BE2C (cell line): ENCODE data around the gene ZDHHC4.
A peak's percentile ranks its signal among the peaks of the same experiment; 100 is the strongest.

ENCODE experiments used
- DNase-seq: peaks from one replicate; pipeline ENCODE4 v3.0.0-alpha.2; 2020
- H3K27me3 ChIP-seq: fragments of 250-450 bp; sonication (Bioruptor Pico); 2 replicates; pipeline ENCODE4 v1.5.1; 2020; ENCODE audit warnings: mild to moderate bottlenecking
- H3K36me3 ChIP-seq: fragments of 250-450 bp; sonication (Bioruptor Pico); 2 replicates; pipeline ENCODE4 v1.5.1; 2020; ENCODE audit warnings: mild to moderate bottlenecking
- H3K4me1 ChIP-seq: fragments of 250-450 bp; sonication (Bioruptor Pico); 2 replicates; pipeline ENCODE4 v1.5.1; 2020
- H3K4me3 ChIP-seq: 2 replicates; pipeline ENCODE4 v1.5.1; 2011; ENCODE audit warnings: low read depth, low read length
- H3K9me3 ChIP-seq: fragments of 250-450 bp; sonication (Bioruptor Pico); 2 replicates; pipeline ENCODE4 v1.5.1; 2020
- TF ChIP-seq, protein P1 (sequence below): IDR thresholded peaks from 2 replicates; pipeline ENCODE4 v1.5.1; 2012; ENCODE audit warnings: mild to moderate bottlenecking, low read depth, low read length

Gene ZDHHC4

DNA sequence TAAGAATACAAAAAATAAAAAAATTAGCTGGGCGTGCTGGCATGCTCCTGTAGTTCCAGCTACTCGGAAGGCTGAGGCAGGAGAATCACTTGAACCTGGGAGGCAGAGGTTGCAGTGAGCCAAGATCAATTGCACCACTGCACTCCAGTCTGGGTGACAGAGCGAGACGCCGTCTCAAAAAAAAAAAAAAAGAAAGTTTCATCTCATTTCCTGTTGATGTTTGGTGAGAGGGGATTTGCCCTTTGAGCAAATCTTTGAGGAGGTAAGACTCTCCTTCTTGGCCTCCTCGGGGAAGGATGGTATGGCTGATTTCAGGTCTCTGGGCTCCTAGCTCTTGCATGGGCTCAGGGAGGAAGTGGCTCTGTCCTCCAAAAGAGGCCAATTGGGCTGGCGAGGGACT is 22.4 kb upstream of the ZDHHC4 start:
- H3K36me3 ChIP-seq = no peaks in the 10 kb centered on the region
- H3K9me3 ChIP-seq = no peaks in the 10 kb centered on the region
- DNase-seq = no peak
- no peaks in the 10 kb centered on the region for H3K27me3 ChIP-seq
- no peak overlapping the region for H3K4me3 ChIP-seq
- H3K4me1 ChIP-seq = no peaks in the 10 kb centered on the region
- TF ChIP-seq, protein P1, sequence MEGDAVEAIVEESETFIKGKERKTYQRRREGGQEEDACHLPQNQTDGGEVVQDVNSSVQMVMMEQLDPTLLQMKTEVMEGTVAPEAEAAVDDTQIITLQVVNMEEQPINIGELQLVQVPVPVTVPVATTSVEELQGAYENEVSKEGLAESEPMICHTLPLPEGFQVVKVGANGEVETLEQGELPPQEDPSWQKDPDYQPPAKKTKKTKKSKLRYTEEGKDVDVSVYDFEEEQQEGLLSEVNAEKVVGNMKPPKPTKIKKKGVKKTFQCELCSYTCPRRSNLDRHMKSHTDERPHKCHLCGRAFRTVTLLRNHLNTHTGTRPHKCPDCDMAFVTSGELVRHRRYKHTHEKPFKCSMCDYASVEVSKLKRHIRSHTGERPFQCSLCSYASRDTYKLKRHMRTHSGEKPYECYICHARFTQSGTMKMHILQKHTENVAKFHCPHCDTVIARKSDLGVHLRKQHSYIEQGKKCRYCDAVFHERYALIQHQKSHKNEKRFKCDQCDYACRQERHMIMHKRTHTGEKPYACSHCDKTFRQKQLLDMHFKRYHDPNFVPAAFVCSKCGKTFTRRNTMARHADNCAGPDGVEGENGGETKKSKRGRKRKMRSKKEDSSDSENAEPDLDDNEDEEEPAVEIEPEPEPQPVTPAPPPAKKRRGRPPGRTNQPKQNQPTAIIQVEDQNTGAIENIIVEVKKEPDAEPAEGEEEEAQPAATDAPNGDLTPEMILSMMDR = no peak

DNA sequence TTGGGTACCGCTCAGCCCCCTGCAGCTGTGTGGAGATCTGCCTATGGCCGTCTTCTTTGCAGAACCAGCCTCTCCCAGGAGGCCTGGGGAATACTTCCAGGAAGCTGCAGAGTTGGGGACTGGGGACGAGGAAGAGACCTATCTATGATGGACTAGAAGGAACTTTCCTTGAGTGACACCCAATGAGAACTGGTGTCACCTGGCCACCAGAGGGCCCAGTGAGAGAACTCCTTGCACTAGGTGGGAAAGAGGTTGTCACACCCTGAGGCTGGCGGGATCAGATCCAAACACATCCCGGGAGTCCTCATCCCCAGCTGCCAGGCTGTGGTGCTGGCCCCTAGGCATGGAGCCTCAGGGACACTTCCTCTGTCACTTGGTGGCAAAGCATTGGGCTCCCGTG is 21.1 kb upstream of the ZDHHC4 start:
- DNase-seq = no peak
- no peak overlapping the region for H3K4me3 ChIP-seq
- H3K4me1 ChIP-seq = no peaks in the 10 kb centered on the region
- H3K9me3 ChIP-seq = no peaks in the 10 kb centered on the region
- no peaks in the 10 kb centered on the region for H3K36me3 ChIP-seq
- no peaks in the 10 kb centered on the region for H3K27me3 ChIP-seq
- TF ChIP-seq, protein P1 = 0 out of 2 replicates have a peak, but pooled peaks have one; percentile 12

- no peaks in the 10 kb centered on the region; the same call in 1 of the 2 replicates for H3K27me3 ChIP-seq
- TF ChIP-seq, protein P1 = peak; percentile 73
- peak; percentile 69 for DNase-seq
- H3K4me1 ChIP-seq = no peaks in the 10 kb centered on the region
- H3K36me3 ChIP-seq = no peaks in the 10 kb centered on the region
- no peaks in the 10 kb centered on the region for H3K9me3 ChIP-seq
- no peak overlapping the region for H3K4me3 ChIP-seq
Measured at GRCh38 chr7:6558837-6559236, 18.4 kb upstream of the ZDHHC4 start.

- Histone ChIP-seq H3K36me3 (no peaks in the 10 kb centered on the region), H3K4me1 (no peaks in the 10 kb centered on the region)
- no peak for DNase-seq
Measured at GRCh38 chr7:6559896-6560295, 17.4 kb upstream of the ZDHHC4 start.

DNA sequence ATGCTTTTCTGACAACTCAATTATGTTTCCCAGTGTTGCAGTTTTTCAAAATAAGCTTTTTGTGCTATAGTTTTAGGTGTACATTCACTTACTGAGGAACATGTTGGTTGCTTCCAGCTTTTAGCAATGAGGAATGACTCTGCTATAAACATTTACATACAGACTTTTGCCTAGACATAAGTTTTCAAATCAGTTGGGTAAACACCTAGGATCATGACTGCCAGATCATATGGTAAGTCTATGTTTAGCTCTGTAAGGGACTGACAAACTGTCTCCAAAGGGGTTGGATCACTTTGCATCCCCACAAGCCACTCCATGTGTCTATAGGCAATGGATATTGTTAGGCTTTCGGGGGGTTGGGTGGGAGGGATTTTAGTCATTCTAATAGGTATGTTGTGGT is 15.1 kb upstream of the ZDHHC4 start:
- H3K4me1 ChIP-seq = no peaks in the 10 kb centered on the region
- no peak for DNase-seq
- TF ChIP-seq, protein P1 = no peak

More at GRCh38 chr7:6559896-6560295, 17.4 kb upstream of the ZDHHC4 start:
- peaks cover 9% of the 10 kb centered on the region; the same call in 1 of the 2 replicates for H3K27me3 ChIP-seq
- TF ChIP-seq, protein P1 = no peak
- no peak overlapping the region for H3K4me3 ChIP-seq
- H3K9me3 ChIP-seq = no peaks in the 10 kb centered on the region; the same call in 1 of the 2 replicates

DNA sequence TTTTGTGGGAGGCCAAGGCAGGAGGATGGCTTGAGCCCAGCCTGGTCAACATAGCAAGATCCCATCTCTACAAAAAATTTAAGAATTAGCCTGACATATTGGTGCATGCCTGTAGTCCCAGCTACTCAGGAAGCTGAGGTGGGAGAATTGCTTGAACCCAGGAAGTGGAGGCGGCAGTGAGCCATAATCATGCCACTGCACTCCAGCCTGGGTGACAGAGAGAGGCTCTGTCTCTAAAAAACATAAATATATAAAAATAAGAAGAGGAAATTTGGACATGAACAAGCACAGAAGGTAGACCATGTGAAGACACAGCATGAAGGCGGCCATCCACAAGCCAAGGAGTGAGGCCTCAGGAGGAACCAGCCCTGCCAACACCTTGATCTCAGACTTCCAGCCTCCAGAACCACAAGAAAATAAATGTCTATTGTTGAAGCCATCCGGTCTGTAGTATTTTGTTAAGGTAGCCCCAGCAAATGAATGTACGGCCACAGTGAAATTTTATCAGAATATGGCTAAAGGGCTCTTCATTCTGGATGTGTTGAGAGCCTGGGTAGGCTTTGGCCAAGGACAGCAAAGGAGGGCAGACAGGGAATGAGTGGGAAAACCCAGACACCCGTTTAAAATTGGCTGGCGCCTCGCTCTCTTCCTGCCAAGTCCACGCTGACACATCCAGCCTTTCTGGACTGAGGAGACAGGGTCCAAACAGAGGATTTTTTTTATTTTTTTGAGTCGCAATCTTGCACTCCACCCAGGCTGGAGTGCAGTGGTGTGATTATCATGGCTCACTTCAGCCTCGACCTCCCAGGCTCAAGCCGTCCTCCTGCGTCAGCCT is 13.1 kb upstream of the ZDHHC4 start:
- no peak for DNase-seq
- no peaks in the 10 kb centered on the region for H3K36me3 ChIP-seq
- no peaks in the 10 kb centered on the region for H3K4me1 ChIP-seq
- H3K4me3 ChIP-seq = no peak overlapping the region
- H3K9me3 ChIP-seq = no peaks in the 10 kb centered on the region; the same call in 1 of the 2 replicates
- peaks cover 14% of the 10 kb centered on the region for H3K27me3 ChIP-seq
- TF ChIP-seq, protein P1 = no peak

More for the DNA sequence above, 15.1 kb upstream of the ZDHHC4 start:
- Histone ChIP-seq H3K27me3 (peaks cover 14% of the 10 kb centered on the region), H3K36me3 (no peaks in the 10 kb centered on the region), H3K9me3 (no peaks in the 10 kb centered on the region; the same call in 1 of the 2 replicates), H3K4me3 (no peak overlapping the region)
